ENCODE results near the gene ADAMTS2.

DNA sequence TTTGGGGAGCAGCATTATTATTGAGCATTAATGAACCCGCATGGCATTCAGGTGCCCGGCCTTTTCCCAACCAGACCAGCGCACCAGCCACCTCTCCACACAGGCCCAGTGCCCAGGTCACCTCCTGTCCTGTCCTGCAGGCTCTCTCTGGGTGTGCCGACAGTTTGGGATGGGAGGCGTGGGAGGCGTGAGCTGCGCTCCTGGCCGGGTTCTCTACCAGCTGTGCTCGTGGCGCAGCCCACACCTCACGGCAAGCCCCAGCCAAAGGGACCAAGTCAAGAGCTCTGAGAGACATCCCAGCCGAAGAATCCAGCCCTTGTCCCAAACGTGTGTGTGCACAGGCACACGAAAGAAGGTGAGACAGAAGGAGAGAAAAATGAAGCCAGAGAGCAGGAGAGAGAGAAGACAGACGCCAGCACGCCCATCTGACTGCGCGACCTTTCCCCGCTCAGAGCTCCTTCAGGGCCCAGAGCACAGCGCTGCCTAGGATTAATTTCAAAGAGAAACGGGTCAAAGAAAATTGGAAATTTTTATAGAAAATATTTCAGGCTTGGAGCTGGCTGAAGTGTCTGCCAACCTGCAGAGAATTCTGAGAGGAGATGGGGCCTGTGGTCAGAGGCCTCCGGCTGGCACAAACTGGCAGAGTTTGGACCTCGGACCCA, 81.7 kb downstream of the ADAMTS2 start:
- TF ChIP-seq, protein P1, sequence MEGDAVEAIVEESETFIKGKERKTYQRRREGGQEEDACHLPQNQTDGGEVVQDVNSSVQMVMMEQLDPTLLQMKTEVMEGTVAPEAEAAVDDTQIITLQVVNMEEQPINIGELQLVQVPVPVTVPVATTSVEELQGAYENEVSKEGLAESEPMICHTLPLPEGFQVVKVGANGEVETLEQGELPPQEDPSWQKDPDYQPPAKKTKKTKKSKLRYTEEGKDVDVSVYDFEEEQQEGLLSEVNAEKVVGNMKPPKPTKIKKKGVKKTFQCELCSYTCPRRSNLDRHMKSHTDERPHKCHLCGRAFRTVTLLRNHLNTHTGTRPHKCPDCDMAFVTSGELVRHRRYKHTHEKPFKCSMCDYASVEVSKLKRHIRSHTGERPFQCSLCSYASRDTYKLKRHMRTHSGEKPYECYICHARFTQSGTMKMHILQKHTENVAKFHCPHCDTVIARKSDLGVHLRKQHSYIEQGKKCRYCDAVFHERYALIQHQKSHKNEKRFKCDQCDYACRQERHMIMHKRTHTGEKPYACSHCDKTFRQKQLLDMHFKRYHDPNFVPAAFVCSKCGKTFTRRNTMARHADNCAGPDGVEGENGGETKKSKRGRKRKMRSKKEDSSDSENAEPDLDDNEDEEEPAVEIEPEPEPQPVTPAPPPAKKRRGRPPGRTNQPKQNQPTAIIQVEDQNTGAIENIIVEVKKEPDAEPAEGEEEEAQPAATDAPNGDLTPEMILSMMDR (IDR thresholded peaks at IDR 0.05): no peak
- no peak for TF ChIP-seq POLR2A (IDR thresholded peaks at IDR 0.05)
